ENCODE results near the gene C16orf82.
"Not testable (repeated sequence)": the region's sequence is repeated elsewhere in the genome, so short reads cannot be mapped to it uniquely, and the experiment has no call there.

Gene C16orf82

DNA sequence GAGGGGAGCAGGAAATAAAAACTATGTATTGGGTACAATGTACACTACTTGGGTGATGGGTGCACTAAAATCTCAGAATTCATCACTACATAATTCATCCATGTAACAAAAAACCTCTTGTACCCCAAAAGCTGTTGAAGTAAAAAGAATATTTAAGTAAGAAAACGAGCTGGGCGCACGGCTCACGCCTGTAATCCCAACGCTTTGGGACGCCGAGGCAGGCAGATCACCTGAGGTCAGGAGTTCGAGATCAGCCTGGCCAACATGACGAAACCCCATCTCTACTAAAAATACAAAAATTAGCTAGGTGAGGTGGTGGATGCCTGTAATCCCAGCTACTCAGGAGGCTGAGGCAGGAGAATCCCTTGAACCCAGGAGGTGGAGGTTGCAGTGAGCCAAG lies 19.3 kb downstream of the C16orf82 start:
- not testable (repeated sequence) for DNase-seq (ENCODE audit: low read depth in 2 of 3, low spot score in 2 of 3)

DNA sequence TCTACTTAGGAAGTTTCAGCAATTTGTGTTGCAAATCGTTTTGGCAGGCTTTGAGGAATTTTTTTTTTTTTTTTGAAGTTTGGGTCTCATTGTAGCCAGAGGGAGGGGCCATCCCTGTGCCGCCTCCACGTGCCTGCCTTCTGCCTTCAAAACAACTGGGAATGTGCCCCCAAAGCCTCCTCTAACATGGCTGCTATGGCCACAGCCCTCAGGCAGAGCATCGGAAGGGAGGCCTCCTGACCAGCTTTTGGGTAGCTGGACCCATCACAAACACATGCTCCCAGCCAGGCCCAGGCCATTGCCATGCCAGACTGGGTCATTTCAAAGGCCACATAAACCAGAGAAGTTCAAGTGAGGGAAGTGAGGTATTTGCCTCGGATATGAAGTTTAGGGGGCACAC lies 21.5 kb downstream of the C16orf82 start:
- DNase-seq (ENCODE audit: low read depth in 2 of 3, low spot score in 2 of 3): no peak

GRCh38 chr16:27096375-27096774 lies 29.6 kb downstream of the C16orf82 start:
- no peak for DNase-seq (ENCODE audit: low read depth in 2 of 3, low spot score in 2 of 3)

DNA sequence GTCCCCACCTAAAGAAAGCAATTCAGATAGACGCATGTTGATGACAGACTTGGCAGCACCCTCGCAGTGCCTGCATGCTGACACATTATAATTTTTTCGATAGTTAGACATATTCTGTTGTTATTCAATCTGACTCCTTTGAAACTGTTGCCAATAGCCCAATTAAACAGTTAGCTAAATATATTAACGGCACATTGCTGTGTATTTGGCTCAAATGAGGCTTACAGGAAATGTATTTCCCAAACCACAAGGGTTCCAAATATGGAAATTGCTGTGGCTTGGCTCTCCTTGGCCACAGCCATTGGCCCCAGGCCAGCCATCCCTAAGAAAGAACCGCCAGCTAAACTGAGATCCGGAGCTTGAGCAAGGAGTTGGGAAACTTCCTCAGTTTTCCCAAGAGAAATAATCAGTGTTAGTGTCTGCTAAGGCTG lies 31.1 kb downstream of the C16orf82 start:
- DNase-seq (ENCODE audit: low read depth in 2 of 3, low spot score in 2 of 3): no peak

DNA sequence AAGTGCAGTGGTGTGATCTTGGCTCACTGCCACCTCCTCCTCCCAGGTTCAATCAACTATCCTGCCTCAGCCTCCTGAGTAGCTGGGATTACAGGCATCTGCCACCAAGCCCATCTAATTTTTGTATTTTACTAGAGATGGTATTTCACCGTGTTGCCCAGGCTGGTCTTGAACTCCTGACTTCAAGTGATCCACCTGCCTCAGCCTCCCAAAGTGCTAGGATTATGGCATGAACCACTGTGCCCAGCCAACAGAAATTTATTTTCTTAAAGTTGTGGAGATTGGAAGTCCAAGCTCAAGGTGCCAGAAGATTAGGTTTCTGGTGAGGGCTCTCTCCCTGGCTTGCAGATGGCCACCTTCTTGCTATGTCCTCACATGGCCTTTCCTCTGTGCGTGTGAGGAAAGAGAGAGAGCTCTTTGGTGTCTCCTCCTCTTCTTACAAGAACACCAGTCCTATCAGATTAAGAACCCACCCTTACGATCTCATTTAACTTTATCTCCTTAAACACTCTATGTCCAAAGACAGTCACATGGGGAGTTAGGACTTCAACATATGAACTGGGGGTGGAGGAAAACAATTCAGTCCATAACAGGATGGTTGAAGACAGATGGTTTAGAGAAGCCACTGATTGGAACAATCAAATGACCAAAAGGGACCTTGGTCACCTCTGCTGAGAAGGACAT lies 31.8 kb downstream of the C16orf82 start:
- DNase-seq (ENCODE audit: low read depth in 2 of 3, low spot score in 2 of 3): no peak

DNA sequence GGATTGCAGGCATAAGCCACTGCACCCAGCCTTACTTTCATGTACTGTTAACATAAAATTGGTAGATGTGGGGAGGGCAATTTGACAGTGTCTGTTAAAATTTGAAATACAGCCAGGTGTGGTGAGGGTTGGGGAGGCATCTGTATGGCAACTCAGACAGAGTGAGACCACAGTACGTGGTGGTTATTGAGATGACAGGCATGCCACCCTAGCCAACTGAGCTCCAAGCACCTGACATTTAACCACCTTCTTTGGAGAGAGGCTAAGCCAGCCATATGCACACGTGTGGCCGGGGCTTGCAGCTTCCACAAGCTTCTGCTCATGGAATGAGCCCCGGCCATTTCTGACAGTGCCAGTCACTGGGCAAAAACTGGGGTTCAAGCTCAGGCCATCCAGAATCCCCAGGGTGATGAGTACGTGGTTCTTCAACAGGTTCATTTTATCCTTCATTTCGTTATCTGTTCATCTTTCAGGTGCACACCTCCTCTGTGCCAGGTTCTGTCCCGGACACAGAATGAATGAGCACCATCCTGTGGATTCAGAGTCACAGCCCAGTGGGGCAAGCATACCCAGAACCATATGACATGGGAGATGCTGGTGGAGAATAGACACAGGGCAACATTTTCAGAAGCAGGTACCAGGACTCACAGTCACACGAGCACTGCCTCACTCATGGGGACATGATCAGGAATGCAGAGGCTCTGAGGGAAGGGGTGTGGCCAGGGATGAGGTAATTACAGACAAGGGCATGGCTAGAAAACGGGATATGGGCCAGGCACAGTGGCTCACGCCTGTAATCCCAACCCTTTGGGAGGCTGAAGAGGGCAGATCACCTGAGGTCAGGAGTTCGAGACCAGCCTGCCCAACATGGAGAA lies 36.2 kb downstream of the C16orf82 start:
- DNase-seq (ENCODE audit: low read depth in 2 of 3, low spot score in 2 of 3): no peak

- DNase-seq (ENCODE audit: low read depth in 2 of 3, low spot score in 2 of 3): no peak
Observed at GRCh38 chr16:27103954-27104353, 37.2 kb downstream of the C16orf82 start.

- no peak for DNase-seq (ENCODE audit: low read depth in 2 of 3, low spot score in 2 of 3)
Observed at GRCh38 chr16:27106305-27106704, 39.6 kb downstream of the C16orf82 start.

DNA sequence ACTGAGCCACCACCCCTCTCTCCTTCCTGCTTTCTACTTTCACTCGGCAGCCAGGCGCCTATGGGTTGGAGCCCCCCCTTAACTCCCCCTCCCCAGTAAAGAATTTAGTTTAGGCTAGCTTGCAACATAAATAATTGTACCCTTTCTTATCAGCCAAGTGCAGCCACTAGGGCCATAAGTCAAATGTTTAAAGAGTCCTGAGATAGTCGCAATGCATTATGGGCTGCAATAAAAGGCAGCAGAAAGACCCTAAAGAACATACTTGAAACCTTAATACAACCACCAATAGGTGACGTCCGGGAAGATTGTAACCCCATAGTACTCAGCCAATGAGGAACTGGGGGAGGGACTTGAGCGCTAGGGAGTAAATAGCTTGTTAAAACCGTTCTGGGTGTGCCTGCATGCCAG lies 40.5 kb downstream of the C16orf82 start:
- DNase-seq (ENCODE audit: low read depth in 2 of 3, low spot score in 2 of 3): no peak

GRCh38 chr16:27108051-27108770 lies 41.5 kb downstream of the C16orf82 start:
- no peak for DNase-seq (ENCODE audit: low read depth in 2 of 3, low spot score in 2 of 3)

DNA sequence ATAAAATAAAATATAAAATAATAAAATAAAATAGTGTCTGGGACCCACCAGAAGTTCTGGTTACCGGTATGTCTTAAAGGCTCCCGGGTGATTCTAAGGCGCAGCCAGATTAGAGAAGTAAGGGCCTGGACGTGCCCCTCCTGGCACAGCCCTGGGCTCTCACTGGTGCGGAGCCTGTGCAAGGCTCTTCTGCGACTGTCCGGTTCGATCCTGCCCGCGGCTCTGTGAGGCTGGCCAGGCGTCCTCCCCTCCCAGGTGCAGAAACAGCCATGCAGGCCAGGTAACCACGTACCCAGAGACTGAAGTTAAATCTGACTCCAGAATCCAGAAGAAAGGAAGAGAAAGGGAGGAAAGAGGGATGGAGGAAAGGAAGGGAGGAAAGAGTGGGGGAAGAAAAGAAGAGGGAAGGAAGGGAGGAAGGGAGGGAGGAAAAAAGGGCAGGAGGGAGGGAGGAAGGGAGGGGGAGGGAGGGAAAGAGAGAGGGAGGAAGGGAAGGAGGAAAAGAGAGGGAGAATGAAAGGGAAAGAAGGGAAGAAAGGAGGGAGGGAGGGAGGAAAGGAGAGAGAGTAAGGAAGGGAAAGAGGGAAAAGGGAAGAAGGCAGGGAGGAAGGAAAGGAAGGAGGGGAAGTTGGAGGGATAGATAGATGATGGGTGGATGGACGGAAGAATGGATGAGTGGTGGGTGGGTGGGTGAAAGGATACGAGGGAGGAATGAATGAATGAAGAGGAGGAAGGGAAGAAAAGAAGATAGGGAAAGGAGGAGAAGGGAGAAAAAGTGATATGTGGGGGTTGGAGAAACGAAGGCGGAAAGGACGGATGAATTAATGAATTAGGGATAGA lies 42.3 kb downstream of the C16orf82 start:
- DNase-seq (ENCODE audit: low read depth in 2 of 3, low spot score in 2 of 3): no peak

- DNase-seq (ENCODE audit: low read depth in 2 of 3, low spot score in 2 of 3): peak; percentile 59 to 87 (median 85)
Observed at GRCh38 chr16:27109666-27110523, 43.2 kb downstream of the C16orf82 start.

GRCh38 chr16:27110524-27110896 lies 43.8 kb downstream of the C16orf82 start:
- no peak for DNase-seq (ENCODE audit: low read depth in 2 of 3, low spot score in 2 of 3)

DNA sequence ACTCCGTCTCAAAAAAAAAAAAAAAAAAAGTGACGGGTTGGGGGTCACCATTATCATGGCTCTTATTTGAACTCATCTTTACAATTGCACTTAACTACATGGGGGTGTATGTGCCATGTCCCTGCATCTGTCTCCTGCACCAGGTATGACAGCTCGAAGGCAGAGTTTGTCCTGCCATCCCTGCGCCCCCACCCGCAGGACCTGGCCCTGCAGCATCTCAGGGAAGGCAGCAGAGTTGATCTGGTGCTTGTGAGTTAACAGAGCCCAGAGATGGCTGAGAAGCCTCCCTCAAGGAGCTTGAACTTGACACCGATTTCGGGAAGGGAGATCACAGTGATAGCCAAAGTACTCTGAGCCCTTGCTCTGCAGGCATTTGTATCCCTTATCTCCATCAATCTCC lies 44.8 kb downstream of the C16orf82 start:
- DNase-seq (ENCODE audit: low read depth in 2 of 3, low spot score in 2 of 3): no peak

DNA sequence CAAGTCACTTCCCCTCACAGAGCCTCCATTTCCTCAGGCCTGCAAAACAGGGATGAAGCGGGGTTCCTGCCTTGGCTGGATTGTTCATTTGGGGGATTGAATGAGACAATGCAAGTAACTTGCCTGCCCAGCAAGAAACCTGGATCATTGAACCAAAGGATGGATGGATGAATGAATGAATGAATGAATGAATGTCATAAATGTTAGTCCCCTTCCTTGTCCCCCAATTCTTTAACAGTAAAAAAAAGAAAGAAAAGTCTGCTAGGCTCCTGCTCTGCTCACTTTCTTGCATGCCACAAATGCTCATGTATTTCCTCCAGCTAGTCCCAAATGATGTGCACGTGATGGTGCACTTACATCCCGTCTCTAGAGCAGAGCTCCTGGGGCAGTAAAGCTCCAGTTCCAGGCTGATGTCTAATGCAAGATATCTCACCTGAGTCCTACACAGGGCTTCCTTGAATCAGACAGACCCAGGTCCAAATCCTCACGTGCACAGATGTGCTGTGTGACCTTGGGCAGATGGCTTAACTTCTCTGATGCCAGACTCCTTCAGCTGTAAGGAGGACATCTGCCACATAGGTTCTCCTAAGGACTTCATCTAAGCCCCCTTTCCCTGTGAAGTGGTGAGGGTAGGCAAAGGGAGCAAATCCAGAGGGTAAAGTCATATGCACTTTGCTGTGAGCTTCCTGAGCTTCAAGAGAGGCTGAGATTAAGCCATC lies 45.5 kb downstream of the C16orf82 start:
- no peak for DNase-seq (ENCODE audit: low read depth in 2 of 3, low spot score in 2 of 3)

- no peak for DNase-seq (ENCODE audit: low read depth in 2 of 3, low spot score in 2 of 3)
Observed at GRCh38 chr16:27113341-27113841, 46.7 kb downstream of the C16orf82 start.

GRCh38 chr16:27114006-27114405 lies 47.3 kb downstream of the C16orf82 start:
- no peak for DNase-seq (ENCODE audit: low read depth in 2 of 3, low spot score in 2 of 3)

DNA sequence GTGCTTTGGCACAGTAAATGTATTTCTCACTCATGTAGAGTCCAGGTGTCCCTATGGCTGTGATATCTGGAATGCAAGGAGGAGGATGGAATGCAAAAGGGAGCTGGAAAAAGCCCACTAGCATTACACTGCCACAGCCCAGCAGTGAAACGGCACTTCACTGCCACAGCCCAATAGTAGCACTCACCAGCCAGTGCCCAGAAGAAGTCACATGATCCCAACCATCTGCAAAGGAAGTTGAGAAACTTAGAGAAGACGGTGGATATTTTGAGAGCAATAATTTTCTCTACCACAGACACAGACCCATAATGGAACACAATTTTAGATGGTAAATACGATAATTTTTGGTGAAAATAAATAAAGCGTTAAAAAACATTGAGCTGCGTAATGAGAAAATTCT lies 51.8 kb downstream of the C16orf82 start:
- no peak for DNase-seq (ENCODE audit: low read depth in 2 of 3, low spot score in 2 of 3)
